GM10266 (cell line): Measurements from ENCODE around the gene ANKRD17.

ENCODE experiments used
- DNase-seq: peaks from one replicate; pipeline ENCODE4 v3.0.0; 2012; ENCODE audit errors: extremely low spot score
- TF ChIP-seq, protein P1 (sequence below): IDR thresholded peaks from 2 replicates; pipeline ENCODE4 v1.5.1; 2012; ENCODE audit warnings: mild to moderate bottlenecking, low read depth; ENCODE audit not compliant: control insufficient read depth, insufficient read depth; ENCODE audit errors: missing control alignments

Gene ANKRD17

GRCh38 chr4:73055241-73055897 lies 203.2 kb downstream of the ANKRD17 start:
- no peak for DNase-seq
- TF ChIP-seq, protein P1, sequence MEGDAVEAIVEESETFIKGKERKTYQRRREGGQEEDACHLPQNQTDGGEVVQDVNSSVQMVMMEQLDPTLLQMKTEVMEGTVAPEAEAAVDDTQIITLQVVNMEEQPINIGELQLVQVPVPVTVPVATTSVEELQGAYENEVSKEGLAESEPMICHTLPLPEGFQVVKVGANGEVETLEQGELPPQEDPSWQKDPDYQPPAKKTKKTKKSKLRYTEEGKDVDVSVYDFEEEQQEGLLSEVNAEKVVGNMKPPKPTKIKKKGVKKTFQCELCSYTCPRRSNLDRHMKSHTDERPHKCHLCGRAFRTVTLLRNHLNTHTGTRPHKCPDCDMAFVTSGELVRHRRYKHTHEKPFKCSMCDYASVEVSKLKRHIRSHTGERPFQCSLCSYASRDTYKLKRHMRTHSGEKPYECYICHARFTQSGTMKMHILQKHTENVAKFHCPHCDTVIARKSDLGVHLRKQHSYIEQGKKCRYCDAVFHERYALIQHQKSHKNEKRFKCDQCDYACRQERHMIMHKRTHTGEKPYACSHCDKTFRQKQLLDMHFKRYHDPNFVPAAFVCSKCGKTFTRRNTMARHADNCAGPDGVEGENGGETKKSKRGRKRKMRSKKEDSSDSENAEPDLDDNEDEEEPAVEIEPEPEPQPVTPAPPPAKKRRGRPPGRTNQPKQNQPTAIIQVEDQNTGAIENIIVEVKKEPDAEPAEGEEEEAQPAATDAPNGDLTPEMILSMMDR, result no peak

DNA sequence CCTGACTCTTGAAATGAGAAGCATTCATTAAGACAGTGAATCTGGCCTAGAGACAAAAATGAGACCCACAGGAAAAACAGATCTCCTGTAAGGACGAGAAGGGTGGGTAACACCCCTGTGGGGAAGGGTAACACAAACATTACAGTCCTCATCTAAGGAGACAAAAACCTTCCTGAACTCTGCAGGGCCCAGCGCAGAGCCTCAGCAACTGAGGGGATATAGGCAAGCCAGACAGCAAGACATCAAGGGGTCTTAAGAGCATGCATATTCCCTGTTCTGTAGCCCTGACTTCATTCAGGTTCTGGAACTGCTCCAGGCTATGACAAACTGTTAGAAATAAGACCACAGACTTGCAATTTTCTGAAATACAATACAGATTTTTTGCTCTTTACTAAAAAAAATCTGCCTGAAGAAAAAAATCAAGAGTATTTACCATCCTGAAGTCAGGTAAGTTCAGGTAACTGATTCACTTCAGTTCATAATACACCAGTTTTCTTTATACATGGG lies 204.6 kb downstream of the ANKRD17 start:
- TF ChIP-seq, protein P1, result no peak
- no peak for DNase-seq

DNA sequence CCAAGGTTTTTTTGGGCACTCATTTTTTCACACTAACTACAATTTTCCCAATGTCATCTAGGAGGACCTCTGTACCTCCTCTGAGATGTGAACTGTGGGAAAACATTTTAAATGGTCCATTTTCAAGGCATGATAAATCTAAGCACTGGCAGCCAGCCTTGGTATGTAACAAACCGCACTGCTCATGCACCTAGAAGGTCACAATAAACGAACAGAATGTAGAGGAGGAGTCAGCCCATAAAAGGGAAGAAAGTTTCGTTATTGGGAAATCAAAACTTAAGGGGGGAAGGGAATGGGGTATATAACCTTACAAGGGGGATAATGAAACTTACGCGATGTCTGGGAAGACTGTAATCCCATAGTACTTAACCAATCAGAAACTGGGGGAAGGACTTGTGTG lies 205.5 kb downstream of the ANKRD17 start:
- DNase-seq, result no peak
- TF ChIP-seq, protein P1, result no peak

- TF ChIP-seq, protein P1, result no peak
- DNase-seq, result no peak
These were observed 207.0 kb downstream of the ANKRD17 start for GRCh38 chr4:73051625-73052024.

- DNase-seq, result no peak
- TF ChIP-seq, protein P1, result no peak
These were observed 212.7 kb downstream of the ANKRD17 start for GRCh38 chr4:73045879-73046278.

GRCh38 chr4:73037057-73037456 lies 221.5 kb downstream of the ANKRD17 start:
- TF ChIP-seq, protein P1, result no peak
- DNase-seq, result no peak

DNA sequence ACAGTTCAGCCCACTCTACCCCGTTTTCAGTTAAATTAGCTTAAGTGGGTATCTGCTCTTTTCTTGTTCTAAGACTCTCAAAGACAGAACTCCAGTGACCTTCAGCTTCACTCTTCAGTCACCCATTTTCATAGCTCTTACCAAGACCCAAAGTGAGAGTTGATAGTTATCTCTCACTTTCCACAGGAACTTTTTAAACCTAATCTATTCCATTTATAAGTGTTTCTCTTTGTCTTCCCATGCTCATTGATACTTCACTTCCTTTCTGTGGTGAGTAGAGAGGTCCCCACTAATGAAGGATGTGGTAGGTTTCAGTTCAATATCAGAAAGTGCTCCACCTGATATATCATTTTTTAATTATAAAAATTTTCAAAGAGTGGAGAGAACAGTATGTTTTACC lies 222.5 kb downstream of the ANKRD17 start:
- no peak for DNase-seq
- TF ChIP-seq, protein P1, result no peak
